ENCODE data around the gene KRTAP4-6. TPM values are rescaled to one million over a fixed set of nuclear protein-coding genes. Genes with fewer than 3 reads are reported as not detected.
"Not testable (repeated sequence)": the region's sequence is repeated elsewhere in the genome, so short reads cannot be mapped to it uniquely, and the experiment has no call there.

The KRTAP4-6 gene
- not detected in 2 replicates for total RNA-seq
- long read RNA-seq, result 0 reads

GRCh38 chr17:41140360-41141131 lies at the start of gene KRTAP4-6:
KRTAP4-6 (minus strand) TSS chr17:41140544; CDS start chr17:41140487, 57 bp downstream.
- Mint-ChIP-seq H3K27ac (no peak within 1 kb of the TSS), H3K9me3 (ENCODE audit: low read depth) (peaks cover 36% of the 10 kb centered on the region), H3K27me3 (peaks cover 3% of the 10 kb centered on the region), H3K36me3 (ENCODE audit: insufficient read depth) (peaks cover 4% of the 10 kb centered on the region), H3K4me3 (ENCODE audit: low read depth) (no peak within 1 kb of the TSS), H3K4me1 (ENCODE audit: low read depth) (no peaks in the 10 kb centered on the region)
- TF ChIP-seq, protein P1, sequence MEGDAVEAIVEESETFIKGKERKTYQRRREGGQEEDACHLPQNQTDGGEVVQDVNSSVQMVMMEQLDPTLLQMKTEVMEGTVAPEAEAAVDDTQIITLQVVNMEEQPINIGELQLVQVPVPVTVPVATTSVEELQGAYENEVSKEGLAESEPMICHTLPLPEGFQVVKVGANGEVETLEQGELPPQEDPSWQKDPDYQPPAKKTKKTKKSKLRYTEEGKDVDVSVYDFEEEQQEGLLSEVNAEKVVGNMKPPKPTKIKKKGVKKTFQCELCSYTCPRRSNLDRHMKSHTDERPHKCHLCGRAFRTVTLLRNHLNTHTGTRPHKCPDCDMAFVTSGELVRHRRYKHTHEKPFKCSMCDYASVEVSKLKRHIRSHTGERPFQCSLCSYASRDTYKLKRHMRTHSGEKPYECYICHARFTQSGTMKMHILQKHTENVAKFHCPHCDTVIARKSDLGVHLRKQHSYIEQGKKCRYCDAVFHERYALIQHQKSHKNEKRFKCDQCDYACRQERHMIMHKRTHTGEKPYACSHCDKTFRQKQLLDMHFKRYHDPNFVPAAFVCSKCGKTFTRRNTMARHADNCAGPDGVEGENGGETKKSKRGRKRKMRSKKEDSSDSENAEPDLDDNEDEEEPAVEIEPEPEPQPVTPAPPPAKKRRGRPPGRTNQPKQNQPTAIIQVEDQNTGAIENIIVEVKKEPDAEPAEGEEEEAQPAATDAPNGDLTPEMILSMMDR (IDR thresholded peaks at IDR 0.05; ENCODE audit: unreplicated experiment), result no peak
- no peak for DNase-seq (ENCODE audit: low spot score, unreplicated experiment)

DNA sequence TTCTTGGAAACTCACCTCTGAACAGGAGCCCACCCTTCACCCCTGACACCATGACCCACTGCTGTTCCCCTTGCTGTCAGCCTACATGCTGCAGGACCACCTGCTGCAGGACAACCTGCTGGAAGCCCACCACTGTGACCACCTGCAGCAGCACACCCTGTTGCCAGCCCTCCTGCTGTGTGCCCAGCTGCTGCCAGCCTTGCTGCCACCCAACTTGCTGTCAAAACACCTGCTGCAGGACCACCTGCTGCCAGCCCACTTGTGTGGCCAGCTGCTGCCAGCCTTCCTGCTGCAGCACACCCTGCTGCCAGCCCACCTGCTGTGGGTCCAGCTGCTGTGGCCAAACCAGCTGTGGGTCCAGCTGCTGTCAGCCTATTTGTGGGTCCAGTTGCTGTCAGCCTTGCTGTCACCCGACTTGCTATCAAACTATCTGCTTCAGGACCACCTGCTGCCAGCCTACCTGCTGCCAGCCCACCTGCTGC lies 49.5 kb upstream of the KRTAP4-6 start, which contains the start of gene KRTAP9-1:
TSS of gene KRTAP9-1 (plus strand) at position 51 of the 482 bp plus-strand sequence. CDS start at position 51, 0 bp downstream.
- H3K4me1 Mint-ChIP-seq (ENCODE audit: low read depth); DNase-seq (ENCODE audit: low spot score, unreplicated experiment); H3K27ac Mint-ChIP-seq; H3K9me3 Mint-ChIP-seq (ENCODE audit: low read depth); H3K36me3 Mint-ChIP-seq (ENCODE audit: insufficient read depth); H3K4me3 Mint-ChIP-seq (ENCODE audit: low read depth): not testable (repeated sequence)
- peaks cover 22% of the 10 kb centered on the region for H3K27me3 Mint-ChIP-seq

DNA sequence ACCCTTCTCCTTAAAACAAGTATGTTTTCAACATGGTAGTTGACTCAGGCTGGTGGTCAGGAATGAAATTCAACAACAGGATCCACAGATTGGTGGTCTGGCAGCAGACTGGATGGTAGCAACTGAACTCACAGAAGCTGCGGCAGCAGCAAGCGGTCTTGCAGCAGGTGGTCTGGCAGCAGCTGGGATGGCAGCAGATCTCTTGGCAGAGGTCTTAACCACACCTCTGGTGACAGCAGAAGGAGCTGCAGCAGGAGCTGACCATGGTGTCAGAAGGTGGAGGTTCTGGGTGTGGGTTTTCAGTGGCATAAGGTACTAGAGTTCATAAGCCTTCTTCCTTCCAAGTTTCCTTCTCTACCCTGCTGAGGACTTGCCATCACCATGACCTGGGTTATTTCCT lies 46.5 kb upstream of the KRTAP4-6 start:
- Mint-ChIP-seq H3K4me1 (ENCODE audit: low read depth) (peaks cover 6% of the 10 kb centered on the region), H3K9me3 (ENCODE audit: low read depth) (no peaks in the 10 kb centered on the region), H3K36me3 (ENCODE audit: insufficient read depth) (no peaks in the 10 kb centered on the region), H3K4me3 (ENCODE audit: low read depth) (no peak overlapping the region), H3K27ac (no peak overlapping the region), H3K27me3 (peaks cover 33% of the 10 kb centered on the region)
- TF ChIP-seq, protein P1 (IDR thresholded peaks at IDR 0.05; ENCODE audit: unreplicated experiment), result no peak
- no peak for DNase-seq (ENCODE audit: low spot score, unreplicated experiment)

- Mint-ChIP-seq H3K36me3 (ENCODE audit: insufficient read depth) (no peaks in the 10 kb centered on the region), H3K4me1 (ENCODE audit: low read depth) (peaks cover 6% of the 10 kb centered on the region), H3K27me3 (peaks cover 18% of the 10 kb centered on the region), H3K27ac (no peak overlapping the region), H3K9me3 (ENCODE audit: low read depth) (no peaks in the 10 kb centered on the region), H3K4me3 (ENCODE audit: low read depth) (no peak overlapping the region)
- DNase-seq (ENCODE audit: low spot score, unreplicated experiment), result no peak
- TF ChIP-seq, protein P1 (IDR thresholded peaks at IDR 0.05; ENCODE audit: unreplicated experiment), result no peak
These were observed 44.7 kb upstream of the KRTAP4-6 start for GRCh38 chr17:41185001-41185400.

- no peak for DNase-seq (ENCODE audit: low spot score, unreplicated experiment)
- Mint-ChIP-seq H3K27me3 (peaks cover 19% of the 10 kb centered on the region), H3K36me3 (ENCODE audit: insufficient read depth) (no peaks in the 10 kb centered on the region), H3K4me3 (ENCODE audit: low read depth) (no peak within 1 kb of the TSS), H3K4me1 (ENCODE audit: low read depth) (peaks cover 6% of the 10 kb centered on the region), H3K9me3 (ENCODE audit: low read depth) (no peaks in the 10 kb centered on the region), H3K27ac (no peak within 1 kb of the TSS)
- TF ChIP-seq, protein P1 (IDR thresholded peaks at IDR 0.05; ENCODE audit: unreplicated experiment), result no peak
These were observed 44.2 kb upstream of the KRTAP4-6 start, which contains the start of gene KRTAP4-1 for GRCh38 chr17:41184480-41184961. KRTAP4-1 (minus strand) TSS chr17:41184911; CDS start chr17:41184854, 57 bp downstream.

Measured in progenitor cell of endocrine pancreas (in vitro differentiated cells).